ENCODE results near the gene FIGNL2. TPM values are rescaled to one million over a fixed set of nuclear protein-coding genes. Genes with fewer than 3 reads are reported as not detected.
A peak's percentile ranks its signal among the peaks of the same experiment; 100 is the strongest.

Gene FIGNL2
- total and polyA plus RNA-seq, 2 experiments from 2014 or later: 3.0 to 14.1 TPM

- Histone ChIP-seq H3K27me3 (no peaks in the 10 kb centered on the region), H3K4me1 (ENCODE audit: low read depth) (no peaks in the 10 kb centered on the region), H3K4me3 (no peak overlapping the region), H3K9me3 (ENCODE audit: low read depth) (no peaks in the 10 kb centered on the region), H3K36me3 (no peaks in the 10 kb centered on the region), H3K27ac (no peak overlapping the region)
- TF ChIP-seq CTCF (IDR thresholded peaks at IDR 0.05; ENCODE audit: low read depth, low read length): peak; percentile 39
- no peak for DNase-seq (ENCODE audit: low read depth in 1 of 2, low spot score in 1 of 2)
Observed at GRCh38 chr12:51891843-51892242, 43.3 kb upstream of the FIGNL2 start.

DNA sequence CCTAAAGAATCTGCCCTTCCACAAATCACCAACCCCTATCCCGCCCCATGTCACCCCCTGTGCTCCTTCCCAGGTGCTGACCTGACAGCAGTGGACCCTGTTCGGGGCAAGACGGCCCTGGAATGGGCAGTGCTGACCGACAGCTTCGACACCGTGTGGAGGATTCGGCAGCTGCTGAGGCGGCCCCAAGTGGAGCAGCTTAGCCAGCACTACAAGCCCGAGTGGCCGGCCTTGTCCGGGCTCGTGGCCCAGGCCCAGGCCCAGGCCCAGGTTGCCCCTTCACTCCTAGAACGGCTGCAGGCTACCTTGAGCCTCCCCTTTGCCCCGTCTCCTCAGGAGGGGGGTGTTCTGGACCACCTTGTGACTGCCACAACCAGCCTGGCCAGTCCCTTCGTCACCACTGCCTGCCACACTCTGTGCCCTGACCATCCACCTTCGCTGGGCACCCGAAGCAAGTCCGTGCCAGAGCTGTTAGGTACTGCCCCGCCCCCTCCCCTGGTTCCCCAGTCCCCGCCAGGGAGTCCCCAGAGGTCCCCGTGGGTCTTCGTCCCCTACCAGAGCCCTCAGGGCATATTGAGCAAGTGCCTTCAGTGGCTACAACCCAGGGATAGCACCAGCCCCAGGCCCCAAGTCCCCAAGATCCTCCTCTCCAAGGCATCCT lies 42.1 kb upstream of the FIGNL2 start:
- no peaks in the 10 kb centered on the region for H3K27me3 ChIP-seq
- DNase-seq (ENCODE audit: low read depth in 1 of 2, low spot score in 1 of 2): no peak

DNA sequence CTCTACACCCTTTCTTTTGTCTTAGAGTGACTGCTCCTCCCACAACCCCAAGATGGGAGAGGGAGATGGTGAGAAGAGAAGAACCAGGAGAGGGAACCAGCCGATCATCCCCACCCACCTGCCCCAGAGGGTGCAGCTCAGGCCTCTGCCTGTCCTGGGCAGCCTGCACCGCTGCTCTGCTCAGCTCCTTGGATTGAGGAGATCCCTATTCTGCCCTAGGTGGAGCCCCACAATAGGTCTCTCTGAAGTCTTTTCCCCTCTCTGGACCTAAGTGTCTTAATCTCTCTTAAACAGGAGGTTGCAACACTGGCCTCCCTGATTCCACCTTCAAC lies 41.6 kb upstream of the FIGNL2 start:
- H3K27ac ChIP-seq: no peak overlapping the region
- TF ChIP-seq CTCF (IDR thresholded peaks at IDR 0.05; ENCODE audit: low read depth, low read length): no peak
- no peaks in the 10 kb centered on the region for H3K27me3 ChIP-seq
- H3K4me3 ChIP-seq: no peak overlapping the region
- H3K9me3 ChIP-seq (ENCODE audit: low read depth): no peaks in the 10 kb centered on the region
- H3K4me1 ChIP-seq (ENCODE audit: low read depth): no peaks in the 10 kb centered on the region
- DNase-seq (ENCODE audit: low read depth in 1 of 2, low spot score in 1 of 2): no peak
- H3K36me3 ChIP-seq: no peaks in the 10 kb centered on the region

More for the DNA sequence above, 42.1 kb upstream of the FIGNL2 start:
- Histone ChIP-seq H3K4me3 (no peak overlapping the region), H3K4me1 (ENCODE audit: low read depth) (no peaks in the 10 kb centered on the region), H3K9me3 (ENCODE audit: low read depth) (no peaks in the 10 kb centered on the region), H3K36me3 (no peaks in the 10 kb centered on the region), H3K27ac (no peak overlapping the region)
- TF ChIP-seq CTCF (IDR thresholded peaks at IDR 0.05; ENCODE audit: low read depth, low read length): no peak

DNA sequence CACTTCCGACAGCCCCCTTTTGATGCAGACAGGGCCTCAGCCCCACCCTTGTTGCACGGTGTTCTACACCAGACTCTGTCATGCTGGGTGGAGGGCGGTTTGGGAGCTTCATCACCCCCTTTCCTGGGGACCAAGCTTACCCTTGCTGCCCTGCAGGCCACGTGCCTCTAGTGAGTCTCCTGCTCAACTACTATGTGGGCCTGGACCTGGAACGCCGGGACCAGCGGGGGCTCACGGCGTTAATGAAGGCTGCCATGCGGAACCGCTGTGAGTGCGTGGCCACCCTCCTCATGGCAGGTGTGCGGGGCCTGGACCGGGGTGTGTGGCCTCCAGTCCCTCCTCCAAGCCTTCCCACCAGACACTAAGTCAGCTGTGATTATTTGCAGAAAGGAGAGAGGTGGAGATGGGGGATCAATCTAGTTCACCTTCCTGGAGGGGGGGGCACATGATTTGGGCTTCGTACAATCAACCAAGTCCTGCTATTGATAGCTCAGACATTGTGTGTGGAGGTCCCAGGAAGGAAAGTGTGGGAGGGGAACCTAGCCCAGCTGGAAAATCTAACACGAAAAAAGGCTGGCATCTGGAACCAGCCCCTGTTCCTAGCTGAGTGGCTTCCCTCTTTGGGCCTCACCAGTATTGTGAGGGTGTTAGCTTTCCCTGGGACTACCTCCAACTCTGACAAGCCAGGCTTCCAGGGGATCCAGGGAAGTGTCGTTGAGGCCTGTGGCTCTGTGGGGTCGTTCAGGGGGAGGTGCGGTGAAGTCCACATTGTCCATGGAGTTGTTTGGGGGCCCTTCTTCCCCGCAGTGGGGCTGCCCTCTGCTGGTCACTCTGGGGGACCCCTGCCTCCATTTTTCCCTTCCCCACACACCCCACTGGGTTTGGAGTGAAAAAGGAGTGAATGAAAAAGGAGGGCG lies 41.0 kb upstream of the FIGNL2 start:
- no peak for DNase-seq (ENCODE audit: low read depth in 1 of 2, low spot score in 1 of 2)
- Histone ChIP-seq H3K4me3 (no peak overlapping the region), H3K27ac (no peak overlapping the region), H3K9me3 (ENCODE audit: low read depth) (no peaks in the 10 kb centered on the region), H3K27me3 (no peaks in the 10 kb centered on the region), H3K36me3 (no peaks in the 10 kb centered on the region), H3K4me1 (ENCODE audit: low read depth) (no peaks in the 10 kb centered on the region)
- peak; percentile 34 for TF ChIP-seq CTCF (IDR thresholded peaks at IDR 0.05; ENCODE audit: low read depth, low read length)

- H3K4me3 ChIP-seq: no peak overlapping the region
- no peaks in the 10 kb centered on the region for H3K27me3 ChIP-seq
- H3K4me1 ChIP-seq (ENCODE audit: low read depth): no peaks in the 10 kb centered on the region
- no peak for TF ChIP-seq CTCF (IDR thresholded peaks at IDR 0.05; ENCODE audit: low read depth, low read length)
- H3K27ac ChIP-seq: no peak overlapping the region
- no peak for DNase-seq (ENCODE audit: low read depth in 1 of 2, low spot score in 1 of 2)
- H3K9me3 ChIP-seq (ENCODE audit: low read depth): no peaks in the 10 kb centered on the region
- no peaks in the 10 kb centered on the region for H3K36me3 ChIP-seq
Observed at GRCh38 chr12:51888316-51889215, 40.0 kb upstream of the FIGNL2 start.

Measured in cardiac muscle cell (in vitro differentiated cells and primary cell).